Activated T-cell treated with anti-CD3 and anti-CD28 coated beads, Interleukin-2, amount 50 U/mL, for 72 hours (primary cell): ENCODE results near the gene DKK3. TPM values are rescaled to one million over a fixed set of nuclear protein-coding genes. Genes with fewer than 3 reads are reported as not detected.
A peak's percentile ranks its signal among the peaks of the same experiment; 100 is the strongest.

Experiments
- ATAC-seq, 2 donors: fragments of 150-1000 bp; cut with Tn5 transposase; replicated peaks in 1 of 2; 2 replicates each; pipeline ENCODE4 v1.10.0; 2021; ENCODE audit warnings: moderate library complexity in 2 of 2, mild to moderate bottlenecking in 1 of 2
- DNase-seq, 2 donors: peaks; one replicate each; pipeline ENCODE4 v3.0.0; 2021 to 2022; ENCODE audit warnings: mixed read lengths in 1 of 2
- H3K27ac Mint-ChIP-seq: one replicate; pipeline ENCODE4 v1.8.0; 2022; ENCODE audit warnings: mild to moderate bottlenecking, moderate library complexity, mixed read lengths
- H3K27me3 Mint-ChIP-seq: one replicate; pipeline ENCODE4 v1.8.0; 2022; ENCODE audit warnings: low read depth, mixed read lengths
- H3K36me3 Mint-ChIP-seq, 2 donors: one replicate each; pipeline ENCODE4 v1.8.0; 2022; ENCODE audit warnings: mixed read lengths in 2 of 2, mild to moderate bottlenecking in 1 of 2; ENCODE audit not compliant: insufficient read depth in 2 of 2
- H3K4me1 Mint-ChIP-seq: one replicate; pipeline ENCODE4 v1.8.0; 2022; ENCODE audit warnings: low read depth, mixed read lengths
- H3K4me3 Mint-ChIP-seq, 2 donors: one replicate each; pipeline ENCODE4 v1.8.0; 2022; ENCODE audit warnings: mild to moderate bottlenecking in 2 of 2, mixed read lengths in 2 of 2, moderate library complexity in 2 of 2
- H3K9me3 Mint-ChIP-seq, 2 donors: one replicate each; pipeline ENCODE4 v1.8.0; 2022; ENCODE audit warnings: mixed read lengths in 2 of 2
- total RNA-seq, 2 donors: library from RNA; stranded (reverse); gene quantifications; one replicate each; pipeline ENCODE4 v1.2.3, GENCODE V29; 2022

DKK3 gene
- total RNA-seq, 2 donors from 2014 or later, result 0.19 TPM; not detected in 1

- H3K4me3 Mint-ChIP-seq, result no peak overlapping the region
- no peak overlapping the region for H3K27ac Mint-ChIP-seq
- peaks cover 13% of the 10 kb centered on the region for H3K27me3 Mint-ChIP-seq
- DNase-seq, result no peak
- H3K36me3 Mint-ChIP-seq, result no peaks in the 10 kb centered on the region
- peaks cover 4% of the 10 kb centered on the region for H3K4me1 Mint-ChIP-seq
- no peak for ATAC-seq
- no peaks in the 10 kb centered on the region for H3K9me3 Mint-ChIP-seq
Measured at GRCh38 chr11:11989774-11990744, 18.4 kb downstream of the DKK3 start.

DNA sequence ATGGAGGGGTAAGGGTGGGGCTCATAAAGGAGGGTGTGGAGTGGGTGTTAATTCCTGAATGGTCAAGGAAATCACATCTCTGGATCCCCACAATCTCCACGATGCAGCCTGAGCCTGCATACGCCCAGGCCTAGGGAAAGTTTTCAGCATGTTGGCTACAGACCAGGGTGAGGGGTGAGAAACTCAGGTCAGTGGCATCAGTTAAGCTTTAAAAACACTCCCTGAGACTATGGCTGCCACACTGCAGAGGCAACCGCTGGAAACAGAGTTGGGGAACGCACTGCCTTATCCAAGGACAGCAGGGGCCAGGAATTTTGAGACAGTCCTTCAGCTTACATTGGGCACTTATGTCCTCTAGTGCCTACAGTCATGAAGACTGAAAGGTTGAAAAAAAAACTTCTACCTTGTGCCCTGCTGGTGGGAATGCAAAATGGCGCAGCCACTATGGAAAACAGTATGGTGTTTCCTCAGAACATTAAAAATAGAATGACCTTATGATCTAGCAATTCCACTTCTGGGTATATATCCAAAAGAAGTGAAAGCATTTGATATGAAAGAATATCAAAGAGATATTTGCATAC is 19.7 kb downstream of the DKK3 start:
- Mint-ChIP-seq H3K27ac (no peak overlapping the region), H3K4me3 (no peak overlapping the region), H3K27me3 (peaks cover 3% of the 10 kb centered on the region), H3K9me3 (no peaks in the 10 kb centered on the region), H3K4me1 (peaks cover 4% of the 10 kb centered on the region), H3K36me3 (no peaks in the 10 kb centered on the region)
- no peak for DNase-seq
- ATAC-seq, result no peak

DNA sequence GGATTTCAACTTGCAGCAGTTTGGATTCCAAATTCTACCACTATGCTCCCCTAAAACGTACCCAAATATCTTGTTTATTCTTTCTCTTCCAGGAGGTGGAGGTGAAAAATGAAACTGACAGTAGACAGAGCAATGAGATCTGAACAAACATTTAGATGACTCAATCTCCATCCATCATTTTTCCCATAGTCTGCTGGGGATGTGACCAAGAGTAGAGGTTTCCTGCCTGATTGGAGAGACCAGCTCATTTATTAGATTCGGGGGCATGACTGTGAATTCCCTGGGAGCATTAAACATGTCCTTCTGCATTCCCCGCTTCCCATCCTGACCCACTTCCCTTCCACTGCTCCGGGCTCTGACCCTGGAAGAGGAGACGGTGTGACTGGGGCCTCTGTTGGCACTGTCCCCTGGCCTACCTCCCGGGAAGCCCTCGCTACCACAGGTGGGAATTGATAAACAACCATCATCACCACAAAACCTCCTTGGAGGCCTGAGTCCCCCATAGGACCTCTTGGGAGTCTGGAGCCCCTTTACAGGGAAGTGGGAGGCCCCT is 20.3 kb downstream of the DKK3 start:
- Mint-ChIP-seq H3K4me1 (peaks cover 4% of the 10 kb centered on the region), H3K36me3 (no peaks in the 10 kb centered on the region), H3K27me3 (no peaks in the 10 kb centered on the region), H3K4me3 (no peak overlapping the region), H3K27ac (no peak overlapping the region), H3K9me3 (no peaks in the 10 kb centered on the region)
- ATAC-seq (no peak), DNase-seq (no peak)

DNA sequence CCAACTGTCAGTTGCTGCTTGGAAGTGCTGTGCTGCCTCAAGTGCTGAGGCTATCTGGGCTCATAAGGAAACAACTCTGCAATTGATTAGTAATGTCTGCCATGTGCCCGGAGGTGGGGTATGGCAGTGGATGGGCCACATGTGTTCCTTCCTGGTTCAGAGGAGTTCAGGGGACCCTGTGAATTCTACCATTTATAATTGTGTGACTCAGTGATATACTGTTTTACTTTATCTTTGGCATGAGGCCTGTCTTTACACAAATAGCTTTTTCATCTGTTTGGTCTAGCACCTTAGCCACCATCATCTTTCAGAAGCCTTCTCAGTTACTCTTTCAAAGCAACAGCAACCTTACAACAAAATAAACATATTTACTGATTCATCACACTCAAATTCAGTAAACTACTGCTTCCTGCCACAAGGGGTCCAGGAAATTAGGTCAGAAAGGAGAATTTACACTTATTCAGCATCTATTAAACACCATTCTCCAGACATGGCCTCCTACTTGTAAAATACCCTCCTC is 20.9 kb downstream of the DKK3 start:
- no peaks in the 10 kb centered on the region for H3K27me3 Mint-ChIP-seq
- ATAC-seq (peak in 1 of 2 donors; percentile 36), DNase-seq (no peak)
- H3K27ac Mint-ChIP-seq, result no peak overlapping the region
- no peaks in the 10 kb centered on the region for H3K36me3 Mint-ChIP-seq
- no peak overlapping the region for H3K4me3 Mint-ChIP-seq
- H3K4me1 Mint-ChIP-seq, result peaks cover 4% of the 10 kb centered on the region
- H3K9me3 Mint-ChIP-seq, result no peaks in the 10 kb centered on the region

GRCh38 chr11:11985954-11986949 is 22.2 kb downstream of the DKK3 start:
- Mint-ChIP-seq H3K27me3 (no peaks in the 10 kb centered on the region), H3K4me1 (peaks cover 4% of the 10 kb centered on the region), H3K27ac (no peak overlapping the region), H3K36me3 (no peaks in the 10 kb centered on the region), H3K4me3 (no peak overlapping the region), H3K9me3 (no peaks in the 10 kb centered on the region)
- ATAC-seq (no peak), DNase-seq (no peak)

GRCh38 chr11:11985016-11985715 is 23.3 kb downstream of the DKK3 start:
- Mint-ChIP-seq H3K4me3 (no peak overlapping the region), H3K4me1 (peaks cover 4% of the 10 kb centered on the region), H3K36me3 (no peaks in the 10 kb centered on the region), H3K9me3 (no peaks in the 10 kb centered on the region), H3K27me3 (no peaks in the 10 kb centered on the region), H3K27ac (no peak overlapping the region)
- no peak for DNase-seq
- no peak for ATAC-seq

GRCh38 chr11:11984563-11984962 is 23.9 kb downstream of the DKK3 start:
- no peaks in the 10 kb centered on the region for H3K36me3 Mint-ChIP-seq
- no peak overlapping the region for H3K27ac Mint-ChIP-seq
- H3K4me3 Mint-ChIP-seq, result no peak overlapping the region
- ATAC-seq, result no peak
- DNase-seq, result no peak
- H3K9me3 Mint-ChIP-seq, result no peaks in the 10 kb centered on the region
- H3K4me1 Mint-ChIP-seq, result peaks cover 4% of the 10 kb centered on the region
- no peaks in the 10 kb centered on the region for H3K27me3 Mint-ChIP-seq

GRCh38 chr11:11983427-11983826 is 25.0 kb downstream of the DKK3 start:
- Mint-ChIP-seq H3K4me1 (peaks cover 4% of the 10 kb centered on the region), H3K36me3 (no peaks in the 10 kb centered on the region), H3K27me3 (no peaks in the 10 kb centered on the region), H3K9me3 (no peaks in the 10 kb centered on the region), H3K4me3 (no peak overlapping the region), H3K27ac (no peak overlapping the region)
- ATAC-seq, result no peak
- DNase-seq, result no peak

- no peak overlapping the region for H3K27ac Mint-ChIP-seq
- ATAC-seq (no peak), DNase-seq (no peak)
- peaks cover 4% of the 10 kb centered on the region for H3K4me1 Mint-ChIP-seq
- no peaks in the 10 kb centered on the region for H3K27me3 Mint-ChIP-seq
- H3K9me3 Mint-ChIP-seq, result no peaks in the 10 kb centered on the region
- no peak overlapping the region for H3K4me3 Mint-ChIP-seq
- no peaks in the 10 kb centered on the region for H3K36me3 Mint-ChIP-seq
Measured at GRCh38 chr11:11982975-11983374, 25.5 kb downstream of the DKK3 start.

DNA sequence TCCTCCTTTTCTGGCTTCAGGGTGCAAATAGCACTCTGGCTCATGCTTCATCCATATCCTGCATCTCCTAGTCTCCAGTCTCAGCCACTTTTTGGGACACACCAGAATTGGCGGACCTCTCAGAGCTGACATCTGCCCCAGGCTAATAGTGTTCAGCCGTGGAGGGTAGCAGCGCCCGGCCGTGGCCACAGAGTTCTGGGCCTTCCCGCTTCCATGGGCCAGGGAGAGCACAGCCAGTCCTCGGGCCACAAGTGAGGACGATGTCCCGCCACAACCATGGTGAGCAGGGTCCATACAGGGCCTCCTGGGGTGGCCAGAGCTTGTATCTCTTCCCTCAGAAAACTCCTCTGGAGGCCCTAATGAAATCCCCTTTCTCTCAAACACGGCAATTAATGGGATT is 26.0 kb downstream of the DKK3 start:
- Mint-ChIP-seq H3K4me3 (no peak overlapping the region), H3K27ac (no peak overlapping the region), H3K27me3 (no peaks in the 10 kb centered on the region), H3K36me3 (no peaks in the 10 kb centered on the region), H3K4me1 (peaks cover 1% of the 10 kb centered on the region), H3K9me3 (no peaks in the 10 kb centered on the region)
- ATAC-seq (no peak), DNase-seq (no peak)

- no peaks in the 10 kb centered on the region for H3K9me3 Mint-ChIP-seq
- ATAC-seq, result no peak
Measured at GRCh38 chr11:11981840-11982239, 26.6 kb downstream of the DKK3 start.

GRCh38 chr11:11981364-11981763 is 27.1 kb downstream of the DKK3 start:
- Mint-ChIP-seq H3K4me1 (no peaks in the 10 kb centered on the region), H3K27me3 (no peaks in the 10 kb centered on the region), H3K36me3 (no peaks in the 10 kb centered on the region), H3K9me3 (no peaks in the 10 kb centered on the region), H3K27ac (no peak overlapping the region), H3K4me3 (no peak overlapping the region)
- DNase-seq (no peak), ATAC-seq (no peak)

More at GRCh38 chr11:11981840-11982239, 26.6 kb downstream of the DKK3 start:
- H3K27ac Mint-ChIP-seq, result peak overlapping the region; percentile 9
- DNase-seq, result no peak
- H3K27me3 Mint-ChIP-seq, result no peaks in the 10 kb centered on the region
- no peaks in the 10 kb centered on the region for H3K36me3 Mint-ChIP-seq
- no peaks in the 10 kb centered on the region for H3K4me1 Mint-ChIP-seq
- no peak overlapping the region for H3K4me3 Mint-ChIP-seq
